HepG2 (cell line): ENCODE results near the gene CRB1.

Experiments
- EZH2 ChIP-seq: conservative IDR thresholded peaks from 2 replicates; pipeline ENCODE4 v1.6.1; 2012; ENCODE audit warnings: mild to moderate bottlenecking, low read depth, low read length, moderate library complexity
- TBL1XR1 ChIP-seq: fragments of 150-350 bp; IDR thresholded peaks from 2 replicates; pipeline ENCODE4 v1.6.1; 2014; ENCODE audit warnings: borderline replicate concordance, low read length; ENCODE audit not compliant: partially characterized antibody
- ZNF382 ChIP-seq: sonication (generic); formaldehyde crosslinking; IDR thresholded peaks from 2 replicates; pipeline ENCODE4 v1.5.0; 2020; ENCODE audit warnings: missing genetic modification reagents, mild to moderate bottlenecking, borderline replicate concordance

DNA sequence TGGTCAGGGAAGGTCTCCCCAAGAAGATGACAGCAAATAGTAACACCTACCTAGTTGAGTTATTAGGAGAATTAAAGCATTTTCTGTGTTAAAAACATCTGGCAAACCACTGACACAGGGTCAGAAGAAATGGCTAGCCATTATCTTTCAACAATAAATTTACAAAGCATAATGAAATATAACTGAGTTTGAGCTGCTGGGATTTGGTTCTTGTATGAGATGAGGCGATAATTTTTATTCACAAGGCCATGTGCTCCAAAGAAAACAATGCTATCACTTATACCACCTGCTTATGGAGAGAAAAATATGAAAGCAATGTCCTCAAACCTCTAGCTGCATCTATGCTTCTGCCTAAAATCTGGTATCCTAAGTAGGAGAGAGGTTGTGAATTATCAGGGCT is 202.3 kb downstream of the CRB1 start:
- TF ChIP-seq EZH2 (no peak), ZNF382 (CRISPR knock-in tag) (no peak), TBL1XR1 (no peak)
